Fibroblast of lung (primary cell): ENCODE measurements around the gene PRRX2. TPM values are rescaled to one million over a fixed set of nuclear protein-coding genes. Genes with fewer than 3 reads are reported as not detected.

Source experiments
- DNase-seq, 2 donors: peaks; one replicate each; pipeline versions ENCODE4 v3.0.0 to v3.0.0-alpha.2; 2010; ENCODE audit warnings: low read depth in 2 of 2
- H2AFZ ChIP-seq: 2 replicates; pipeline ENCODE4 v1.5.1; 2012; ENCODE audit warnings: low read length, control low read depth, inconsistent platforms
- H3K27ac ChIP-seq: 2 replicates; pipeline ENCODE4 v1.5.1; 2011; ENCODE audit warnings: low read length, control low read depth; ENCODE audit not compliant: insufficient read depth
- H3K27me3 ChIP-seq: 2 replicates; pipeline ENCODE4 v1.5.1; 2011; ENCODE audit warnings: mild to moderate bottlenecking, low read length; ENCODE audit not compliant: control insufficient read depth, insufficient read depth
- H3K36me3 ChIP-seq: 2 replicates; pipeline ENCODE4 v1.5.1; 2011; ENCODE audit warnings: low read length; ENCODE audit not compliant: control insufficient read depth, insufficient read depth
- H3K4me1 ChIP-seq: 2 replicates; pipeline ENCODE4 v1.5.1; 2011; ENCODE audit warnings: low read length; ENCODE audit not compliant: control insufficient read depth, insufficient read depth; ENCODE audit errors: extremely low read depth
- H3K4me2 ChIP-seq: 2 replicates; pipeline ENCODE4 v1.5.1; 2011; ENCODE audit warnings: low read length, control low read depth; ENCODE audit not compliant: insufficient read depth; ENCODE audit errors: extremely low read depth
- H3K4me3 ChIP-seq, 4 experiments: fragments of 200-600 bp in 1 of 4; sonication (generic) in 1 of 4; replicated peaks in 1 of 4; 2 replicates each; pipeline ENCODE4 v1.5.1; 2011 to 2016; ENCODE audit warnings: low read length in 4 of 4, low read depth in 3 of 4, mild to moderate bottlenecking in 3 of 4, control low read depth in 2 of 4, inconsistent platforms in 1 of 4, mixed read lengths in 1 of 4; ENCODE audit not compliant: insufficient read depth in 1 of 4; ENCODE audit errors: control extremely low read depth in 1 of 4
- H3K79me2 ChIP-seq: 2 replicates; pipeline ENCODE4 v1.5.1; 2012; ENCODE audit warnings: mild to moderate bottlenecking, low read length, inconsistent platforms; ENCODE audit not compliant: control insufficient read depth, insufficient read depth
- H3K9ac ChIP-seq: 2 replicates; pipeline ENCODE4 v1.5.1; 2011; ENCODE audit warnings: mild to moderate bottlenecking, low read length, control low read depth; ENCODE audit not compliant: insufficient read depth
- H3K9me3 ChIP-seq: 2 replicates; pipeline ENCODE4 v1.5.1; 2012; ENCODE audit warnings: low read depth, low read length; ENCODE audit not compliant: control insufficient read depth, insufficient read depth
- H4K20me1 ChIP-seq: 2 replicates; pipeline ENCODE4 v1.5.1; 2011; ENCODE audit warnings: low read length; ENCODE audit not compliant: control insufficient read depth, insufficient read depth; ENCODE audit errors: extremely low read depth
- EZH2 ChIP-seq: IDR thresholded peaks from 2 replicates; pipeline ENCODE4 v1.5.1; 2012; ENCODE audit warnings: low read length, control low read depth, mild to moderate bottlenecking; ENCODE audit errors: missing control alignments
- polyA plus RNA-seq, 2 donors: library from polyadenylated mRNA; depleted of rRNA in 1 of 2; stranded (reverse) in 1 of 2; unstranded in 1 of 2; fragments of >200 nt; gene quantifications; 2 replicates each; pipeline ENCODE4 v1.2.1, GENCODE V29; 2011 to 2012; ENCODE audit warnings: missing spikeins in 1 of 2
- total RNA-seq: library from RNA; depleted of rRNA; stranded (reverse); fragments of >200 nt; gene quantifications from 2 replicates; pipeline ENCODE4 v1.2.1, GENCODE V29; 2014
- TF ChIP-seq, protein P1 (sequence below), 2 donors: IDR thresholded peaks in 1 of 2; conservative IDR thresholded peaks in 1 of 2; 1 replicate in 1 of 2; 2 replicates in 1 of 2; pipeline ENCODE4 v1.5.1; 2011 to 2012; ENCODE audit warnings: low read length in 2 of 2, control low read depth in 1 of 2, inconsistent platforms in 1 of 2, low read depth in 1 of 2, mild to moderate bottlenecking in 1 of 2

Gene PRRX2
- total and polyA plus RNA-seq, 2 donors (not counting 1 experiment from before 2014, with no cell fraction given) = 4.4 to 11.7 TPM

DNA sequence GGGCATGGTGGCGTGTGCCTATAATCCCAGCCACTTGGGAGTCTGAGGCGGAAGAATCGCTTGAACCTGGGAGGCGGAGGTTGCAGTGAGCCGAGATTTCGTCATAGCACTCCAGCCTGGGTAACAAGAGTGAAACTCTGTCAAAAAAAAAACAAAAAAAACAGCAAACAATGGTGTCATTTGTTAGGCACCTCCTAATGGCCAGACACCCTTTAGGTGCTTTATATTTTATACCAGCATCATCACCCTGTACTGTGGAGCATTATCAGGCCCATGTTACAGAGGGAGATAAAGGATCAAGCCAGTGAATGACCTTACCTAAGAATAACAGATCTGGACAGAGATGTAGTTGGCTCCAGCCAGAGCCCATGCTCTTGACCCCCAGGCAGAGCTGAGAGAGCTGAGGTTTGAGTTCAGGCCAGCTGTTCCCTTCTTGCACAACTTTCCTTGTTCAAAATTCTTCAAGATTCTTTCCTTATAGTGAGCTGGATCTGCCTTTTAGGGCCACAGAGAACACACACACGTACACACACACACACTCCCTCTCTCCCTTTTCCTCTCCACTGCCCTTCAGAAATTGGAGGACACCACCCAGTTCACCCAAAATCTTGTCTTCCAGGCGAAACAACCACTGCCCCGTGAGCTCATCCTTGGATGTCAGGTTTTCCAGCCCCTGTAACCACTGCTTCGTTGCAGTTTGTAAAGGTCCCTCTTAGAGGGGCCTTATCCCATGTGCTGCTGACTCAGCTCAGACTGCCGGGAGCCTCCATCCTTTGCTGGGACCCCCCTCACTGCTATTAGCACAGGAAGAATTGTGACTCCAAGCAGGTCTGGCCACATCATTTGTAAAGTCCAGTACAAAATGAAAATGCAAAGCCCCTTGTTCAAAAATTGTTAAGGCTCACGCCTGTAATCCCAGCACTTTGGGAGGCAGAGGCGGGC, 97.8 kb downstream of the PRRX2 start:
- no peaks in the 10 kb centered on the region for H3K79me2 ChIP-seq
- no peaks in the 10 kb centered on the region for H4K20me1 ChIP-seq
- no peaks in the 10 kb centered on the region for H3K9me3 ChIP-seq
- H3K27me3 ChIP-seq = no peaks in the 10 kb centered on the region
- H2AFZ ChIP-seq = no peak overlapping the region
- peak; percentile 59 to 96 for DNase-seq
- no peaks in the 10 kb centered on the region for H3K36me3 ChIP-seq
- peak overlapping the region; percentile 7 for H3K4me2 ChIP-seq
- H3K9ac ChIP-seq = peak overlapping the region; percentile 20
- H3K27ac ChIP-seq = peak overlapping the region; percentile 80
- TF ChIP-seq EZH2 = no peak
- TF ChIP-seq, protein P1, sequence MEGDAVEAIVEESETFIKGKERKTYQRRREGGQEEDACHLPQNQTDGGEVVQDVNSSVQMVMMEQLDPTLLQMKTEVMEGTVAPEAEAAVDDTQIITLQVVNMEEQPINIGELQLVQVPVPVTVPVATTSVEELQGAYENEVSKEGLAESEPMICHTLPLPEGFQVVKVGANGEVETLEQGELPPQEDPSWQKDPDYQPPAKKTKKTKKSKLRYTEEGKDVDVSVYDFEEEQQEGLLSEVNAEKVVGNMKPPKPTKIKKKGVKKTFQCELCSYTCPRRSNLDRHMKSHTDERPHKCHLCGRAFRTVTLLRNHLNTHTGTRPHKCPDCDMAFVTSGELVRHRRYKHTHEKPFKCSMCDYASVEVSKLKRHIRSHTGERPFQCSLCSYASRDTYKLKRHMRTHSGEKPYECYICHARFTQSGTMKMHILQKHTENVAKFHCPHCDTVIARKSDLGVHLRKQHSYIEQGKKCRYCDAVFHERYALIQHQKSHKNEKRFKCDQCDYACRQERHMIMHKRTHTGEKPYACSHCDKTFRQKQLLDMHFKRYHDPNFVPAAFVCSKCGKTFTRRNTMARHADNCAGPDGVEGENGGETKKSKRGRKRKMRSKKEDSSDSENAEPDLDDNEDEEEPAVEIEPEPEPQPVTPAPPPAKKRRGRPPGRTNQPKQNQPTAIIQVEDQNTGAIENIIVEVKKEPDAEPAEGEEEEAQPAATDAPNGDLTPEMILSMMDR (conservative IDR thresholded peaks at IDR 0.05 in 1 of 2, IDR thresholded peaks at IDR 0.05 in 1 of 2; ENCODE audit: low read depth in 1 of 2, low read length in 2 of 2) = no peak
- peaks cover 16% of the 10 kb centered on the region for H3K4me1 ChIP-seq
- H3K4me3 ChIP-seq = no peak overlapping the region

DNA sequence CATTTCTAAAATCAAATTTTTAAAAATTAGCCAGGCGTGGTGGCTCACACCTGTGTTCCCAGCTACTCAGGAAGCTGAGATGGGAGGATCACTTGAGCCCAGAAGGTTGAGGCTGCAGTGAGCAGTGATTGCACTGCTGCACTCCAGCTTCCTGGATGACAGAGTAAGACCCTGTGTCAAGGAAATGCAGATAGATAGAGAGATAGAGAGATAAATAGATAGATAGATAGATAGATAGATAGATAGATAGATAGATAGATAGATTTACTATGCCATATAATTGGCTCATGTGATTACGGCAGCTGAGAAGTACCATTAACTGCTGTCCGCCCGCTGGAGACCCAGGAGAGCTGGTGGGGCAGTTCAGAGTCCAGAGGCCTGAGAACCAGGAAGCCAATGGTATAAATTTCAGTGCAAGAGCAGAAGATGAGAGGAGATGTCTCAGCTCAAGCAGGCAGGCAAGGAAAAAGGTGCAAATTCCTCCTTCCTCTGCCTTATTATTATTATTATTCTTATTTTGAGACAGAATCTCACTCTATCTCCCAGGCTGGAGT, 100.4 kb downstream of the PRRX2 start:
- TF ChIP-seq, protein P1 (conservative IDR thresholded peaks at IDR 0.05 in 1 of 2, IDR thresholded peaks at IDR 0.05 in 1 of 2; ENCODE audit: low read depth in 1 of 2, low read length in 2 of 2) = no peak
- TF ChIP-seq EZH2 = no peak
- Histone ChIP-seq H3K36me3 (no peaks in the 10 kb centered on the region), H3K4me3 (no peak overlapping the region), H3K4me1 (peaks cover 16% of the 10 kb centered on the region), H2AFZ (no peak overlapping the region), H3K4me2 (no peak overlapping the region), H4K20me1 (no peaks in the 10 kb centered on the region), H3K27me3 (no peaks in the 10 kb centered on the region), H3K27ac (no peak overlapping the region), H3K79me2 (no peaks in the 10 kb centered on the region), H3K9me3 (no peaks in the 10 kb centered on the region), H3K9ac (no peak overlapping the region)
- no peak for DNase-seq

DNA sequence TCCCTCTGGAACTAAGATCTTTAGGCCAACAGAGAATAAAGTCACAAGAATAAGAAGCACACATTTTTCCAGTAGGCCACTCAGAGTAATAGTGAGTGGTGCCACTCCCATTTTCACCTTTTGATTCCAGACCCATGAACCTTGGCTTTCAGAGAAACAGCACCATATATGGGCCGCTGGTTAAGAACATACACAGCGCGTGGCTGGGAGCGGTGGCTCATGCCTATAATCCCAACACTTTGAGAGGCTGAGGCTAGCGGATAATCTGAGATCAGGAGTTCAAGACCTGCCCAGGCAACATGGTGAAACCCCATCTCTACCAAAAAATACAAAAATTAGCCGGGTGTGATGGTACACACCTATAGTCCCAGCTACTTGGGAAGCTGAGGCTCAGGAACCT, 103.0 kb downstream of the PRRX2 start:
- H3K4me3 ChIP-seq = no peak overlapping the region
- no peaks in the 10 kb centered on the region for H3K79me2 ChIP-seq
- no peak overlapping the region for H3K27ac ChIP-seq
- no peaks in the 10 kb centered on the region for H4K20me1 ChIP-seq
- TF ChIP-seq, protein P1 (conservative IDR thresholded peaks at IDR 0.05 in 1 of 2, IDR thresholded peaks at IDR 0.05 in 1 of 2; ENCODE audit: low read depth in 1 of 2, low read length in 2 of 2) = no peak
- no peak overlapping the region for H3K9ac ChIP-seq
- H3K4me2 ChIP-seq = no peak overlapping the region
- no peak overlapping the region for H2AFZ ChIP-seq
- DNase-seq = no peak
- no peaks in the 10 kb centered on the region for H3K36me3 ChIP-seq
- peaks cover 6% of the 10 kb centered on the region for H3K4me1 ChIP-seq
- H3K27me3 ChIP-seq = no peaks in the 10 kb centered on the region
- no peaks in the 10 kb centered on the region for H3K9me3 ChIP-seq
